ENCODE data around the gene SCAF4.

- TF ChIP-seq ASH2L (IDR thresholded peaks at IDR 0.05; ENCODE audit: low read length) (no peak), POLR2AphosphoS5 (IDR thresholded peaks at IDR 0.05; ENCODE audit: low read depth, low read length) (no peak), TAF1 (IDR thresholded peaks at IDR 0.05; ENCODE audit: low read depth, low read length) (no peak), EGR1 (IDR thresholded peaks at IDR 0.05; ENCODE audit: borderline replicate concordance, low read depth, low read length) (no peak), CTCF (IDR thresholded peaks at IDR 0.05; ENCODE audit: control extremely low read depth in 1 of 3, insufficient read depth in 1 of 3, low read depth in 1 of 3, low read length in 3 of 3) (no peak), EZH2 (IDR thresholded peaks at IDR 0.05; ENCODE audit: low read depth, low read length, severe bottlenecking) (no peak), NANOG (IDR thresholded peaks at IDR 0.05; ENCODE audit: insufficient read depth, low read depth, low read length, poor library complexity, severe bottlenecking) (no peak), GABPA (IDR thresholded peaks at IDR 0.05; ENCODE audit: borderline replicate concordance, insufficient read depth, low read length) (no peak), TCF12 (IDR thresholded peaks at IDR 0.05; ENCODE audit: low read depth, low read length) (no peak), RBBP5 (IDR thresholded peaks at IDR 0.05; ENCODE audit: borderline replicate concordance, low read depth, low read length) (no peak), CHD1 (IDR thresholded peaks at IDR 0.05; ENCODE audit: low read depth, low read length) (no peak)
- TF ChIP-seq, protein P1, sequence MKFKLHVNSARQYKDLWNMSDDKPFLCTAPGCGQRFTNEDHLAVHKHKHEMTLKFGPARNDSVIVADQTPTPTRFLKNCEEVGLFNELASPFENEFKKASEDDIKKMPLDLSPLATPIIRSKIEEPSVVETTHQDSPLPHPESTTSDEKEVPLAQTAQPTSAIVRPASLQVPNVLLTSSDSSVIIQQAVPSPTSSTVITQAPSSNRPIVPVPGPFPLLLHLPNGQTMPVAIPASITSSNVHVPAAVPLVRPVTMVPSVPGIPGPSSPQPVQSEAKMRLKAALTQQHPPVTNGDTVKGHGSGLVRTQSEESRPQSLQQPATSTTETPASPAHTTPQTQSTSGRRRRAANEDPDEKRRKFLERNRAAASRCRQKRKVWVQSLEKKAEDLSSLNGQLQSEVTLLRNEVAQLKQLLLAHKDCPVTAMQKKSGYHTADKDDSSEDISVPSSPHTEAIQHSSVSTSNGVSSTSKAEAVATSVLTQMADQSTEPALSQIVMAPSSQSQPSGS (IDR thresholded peaks at IDR 0.05; ENCODE audit: low read length) = no peak
Measured at GRCh38 chr21:31727181-31727580, 4.7 kb downstream of the SCAF4 start.
